Activated T-cell treated with anti-CD3 and anti-CD28 coated beads, Interleukin-2, amount 50 U/mL, for 4 hours (primary cell): ENCODE measurements around the gene PSMB10. TPM values are rescaled to one million over a fixed set of nuclear protein-coding genes. Genes with fewer than 3 reads are reported as not detected.

ENCODE experiments used
- ATAC-seq, 2 donors: fragments of 200-7000 bp; cut with Tn5 transposase; one replicate each; pipeline ENCODE4 v1.10.0; 2021
- DNase-seq: peaks from one replicate; pipeline ENCODE4 v3.0.0-alpha.2; 2020
- H3K27me3 Mint-ChIP-seq: one replicate; pipeline ENCODE4 v1.8.0; 2021; ENCODE audit warnings: low read depth, mixed read lengths
- H3K36me3 Mint-ChIP-seq: one replicate; pipeline ENCODE4 v1.8.0; 2022; ENCODE audit warnings: mixed read lengths; ENCODE audit not compliant: insufficient read depth
- H3K4me1 Mint-ChIP-seq: one replicate; pipeline ENCODE4 v1.8.0; 2021; ENCODE audit warnings: low read depth, mixed read lengths
- H3K4me3 Mint-ChIP-seq: one replicate; pipeline ENCODE4 v1.8.0; 2021; ENCODE audit warnings: mild to moderate bottlenecking, moderate library complexity, mixed read lengths
- H3K9me3 Mint-ChIP-seq: one replicate; pipeline ENCODE4 v1.8.0; 2021; ENCODE audit warnings: mixed read lengths
- total RNA-seq, 3 donors: library from RNA; stranded (reverse); gene quantifications; one replicate each; pipeline ENCODE4 v1.2.1, GENCODE V29; 2021

Gene PSMB10
- total RNA-seq, 3 donors from 2014 or later: 223 to 262 (median 249) TPM

GRCh38 chr16:67951485-67951884, 14.8 kb upstream of the PSMB10 start:
- no peaks in the 10 kb centered on the region for H3K9me3 Mint-ChIP-seq
- H3K27me3 Mint-ChIP-seq: no peaks in the 10 kb centered on the region
- ATAC-seq (no peak), DNase-seq (no peak)
- no peaks in the 10 kb centered on the region for H3K4me1 Mint-ChIP-seq
- H3K36me3 Mint-ChIP-seq: peaks cover 4% of the 10 kb centered on the region
- no peak overlapping the region for H3K4me3 Mint-ChIP-seq

DNA sequence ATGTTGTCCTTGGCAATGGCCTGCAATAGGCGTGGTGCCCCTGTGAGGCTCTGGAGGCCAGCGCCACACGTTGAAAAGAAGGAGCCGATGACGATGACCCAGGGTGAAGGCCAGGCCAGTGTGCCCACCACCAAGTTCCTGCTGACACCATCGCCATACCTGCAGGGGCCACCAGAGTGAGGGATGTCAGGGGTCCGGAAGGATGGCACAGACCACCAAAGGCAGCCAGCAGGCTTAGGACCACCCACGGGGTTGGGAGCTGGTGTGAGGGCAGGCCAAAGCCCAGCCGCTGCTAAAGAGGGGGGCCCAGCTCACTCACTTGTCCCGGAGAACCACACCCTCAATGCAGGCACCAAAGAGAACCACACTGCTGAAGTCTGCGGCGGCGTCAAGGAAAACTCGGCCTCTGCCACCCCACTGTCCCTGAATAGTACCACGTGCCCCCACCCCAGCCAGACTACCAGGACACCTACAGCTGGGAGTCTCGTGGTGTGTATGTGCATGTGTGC, 13.7 kb upstream of the PSMB10 start:
- Mint-ChIP-seq H3K4me1 (no peaks in the 10 kb centered on the region), H3K36me3 (peaks cover 4% of the 10 kb centered on the region), H3K9me3 (no peaks in the 10 kb centered on the region), H3K27me3 (no peaks in the 10 kb centered on the region), H3K4me3 (no peak overlapping the region)
- ATAC-seq (no peak), DNase-seq (no peak)

- no peaks in the 10 kb centered on the region for H3K9me3 Mint-ChIP-seq
- no peaks in the 10 kb centered on the region for H3K27me3 Mint-ChIP-seq
- peaks cover 4% of the 10 kb centered on the region for H3K36me3 Mint-ChIP-seq
- H3K4me1 Mint-ChIP-seq: no peaks in the 10 kb centered on the region
- DNase-seq (no peak), ATAC-seq (no peak)
- H3K4me3 Mint-ChIP-seq: no peak overlapping the region
These were observed 13.0 kb upstream of the PSMB10 start for GRCh38 chr16:67949645-67950044.

DNA sequence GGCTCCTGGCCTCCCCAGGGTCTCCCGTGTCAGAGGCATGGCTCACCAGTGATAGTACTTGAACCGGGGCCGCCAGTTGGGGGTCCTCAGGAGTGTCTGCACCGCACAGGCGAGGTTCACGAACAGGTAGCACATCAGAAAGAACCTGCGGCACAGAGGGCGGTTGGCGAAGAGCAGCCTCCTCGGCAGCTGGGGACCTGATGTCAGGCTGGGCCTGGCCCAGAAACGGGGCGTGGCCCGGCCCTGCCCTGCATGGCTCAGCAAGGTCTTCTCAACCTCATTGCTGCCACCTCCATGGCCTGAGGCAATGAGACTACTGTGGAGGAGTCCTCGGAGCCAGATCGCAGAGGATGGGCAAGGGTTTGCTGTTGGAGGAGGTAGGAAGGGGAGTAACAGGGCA, 11.4 kb upstream of the PSMB10 start:
- no peak for DNase-seq
- no peaks in the 10 kb centered on the region for H3K27me3 Mint-ChIP-seq

DNA sequence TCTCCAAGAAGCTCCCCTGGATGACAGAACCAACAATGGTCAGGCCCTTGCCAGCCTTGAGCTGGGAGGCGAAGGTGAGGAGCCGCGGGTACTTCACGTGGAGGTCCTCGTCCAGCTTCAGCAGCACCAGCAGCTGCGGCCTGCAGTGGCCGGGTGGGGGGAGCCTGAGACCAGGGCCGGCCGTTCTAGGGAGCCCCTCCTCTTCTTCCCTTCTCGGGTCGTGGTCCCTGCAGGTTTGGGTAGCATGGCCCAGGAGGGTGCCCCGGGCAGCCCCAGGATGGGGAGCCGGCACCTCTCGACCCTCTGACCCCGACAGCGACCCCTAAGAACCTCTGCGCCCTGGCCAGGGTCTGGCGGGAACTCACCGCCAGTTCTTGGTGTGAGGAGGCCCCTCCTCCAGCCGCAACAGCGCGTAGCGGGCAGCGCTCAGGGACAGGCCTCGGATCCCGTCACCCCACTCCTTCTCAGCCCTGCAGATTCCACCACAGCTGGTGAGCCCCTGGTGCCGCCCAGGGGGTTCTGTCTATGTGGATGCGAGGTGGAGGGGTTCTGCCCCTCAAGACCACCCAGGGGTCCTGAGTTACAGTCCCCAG, 10.4 kb upstream of the PSMB10 start:
- Mint-ChIP-seq H3K36me3 (peaks cover 6% of the 10 kb centered on the region), H3K9me3 (no peaks in the 10 kb centered on the region), H3K27me3 (no peaks in the 10 kb centered on the region), H3K4me1 (peaks cover 2% of the 10 kb centered on the region), H3K4me3 (no peak overlapping the region)
- no peak for ATAC-seq
- DNase-seq: no peak

More for the DNA sequence above, 11.4 kb upstream of the PSMB10 start:
- Mint-ChIP-seq H3K36me3 (peaks cover 4% of the 10 kb centered on the region), H3K4me3 (no peak overlapping the region), H3K9me3 (no peaks in the 10 kb centered on the region), H3K4me1 (no peaks in the 10 kb centered on the region)
- ATAC-seq: no peak

DNA sequence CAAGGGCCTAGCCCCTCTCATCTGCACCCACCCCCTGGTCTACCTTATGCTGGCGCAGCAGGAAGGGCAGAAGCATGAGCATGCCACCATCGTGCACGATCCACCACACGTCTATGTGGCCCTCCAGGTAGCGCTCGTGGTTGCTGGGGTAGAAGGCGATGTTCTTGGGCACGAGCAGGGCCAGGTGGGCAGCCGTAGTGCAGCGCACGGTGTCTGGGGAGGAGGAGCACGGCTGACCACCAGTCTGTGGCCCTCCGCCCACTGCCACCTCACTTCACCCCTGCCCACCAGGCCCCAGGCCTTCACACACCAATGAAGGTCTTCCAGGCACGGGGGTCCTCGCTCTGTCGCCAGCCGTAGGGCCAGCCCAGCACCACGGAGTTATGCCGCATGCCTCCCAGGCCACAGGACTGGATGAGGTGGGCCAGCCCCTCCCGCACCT, 9.5 kb upstream of the PSMB10 start:
- Mint-ChIP-seq H3K4me1 (peaks cover 8% of the 10 kb centered on the region), H3K4me3 (no peak overlapping the region), H3K36me3 (peaks cover 2% of the 10 kb centered on the region), H3K9me3 (no peaks in the 10 kb centered on the region), H3K27me3 (no peaks in the 10 kb centered on the region)
- ATAC-seq (no peak), DNase-seq (no peak)

DNA sequence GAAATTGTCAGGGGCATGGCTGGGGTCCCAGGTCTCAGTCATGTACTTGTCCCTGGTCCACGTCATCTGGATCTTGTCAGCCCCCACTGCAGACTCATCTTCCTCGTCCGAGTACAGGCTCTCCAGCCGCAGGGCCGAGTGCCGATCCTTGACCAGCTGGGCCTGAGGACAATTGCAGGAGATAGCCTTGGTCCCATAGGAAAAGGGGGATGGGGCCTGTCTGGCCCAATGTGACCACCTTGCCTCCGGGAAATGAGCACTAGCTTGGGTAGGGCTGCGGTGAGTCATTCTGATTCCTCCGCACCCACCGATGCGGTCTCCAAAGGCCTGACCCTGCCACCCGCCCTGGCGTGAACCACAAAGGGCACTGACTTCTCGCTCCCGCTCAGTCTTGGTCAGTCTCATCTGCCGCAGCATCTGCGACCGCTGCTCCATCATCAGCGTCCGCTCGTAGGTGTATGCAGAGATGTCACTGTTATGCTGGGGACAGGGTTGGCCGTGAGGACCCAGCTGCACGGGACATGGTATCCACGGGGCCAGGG, 8.8 kb upstream of the PSMB10 start:
- ATAC-seq: no peak
- H3K4me3 Mint-ChIP-seq: no peak overlapping the region
- peaks cover 12% of the 10 kb centered on the region for H3K4me1 Mint-ChIP-seq
- peaks cover 2% of the 10 kb centered on the region for H3K36me3 Mint-ChIP-seq
- H3K9me3 Mint-ChIP-seq: no peaks in the 10 kb centered on the region
- H3K27me3 Mint-ChIP-seq: no peaks in the 10 kb centered on the region
- DNase-seq: no peak

GRCh38 chr16:67944690-67945391, 8.2 kb upstream of the PSMB10 start:
- H3K27me3 Mint-ChIP-seq: no peaks in the 10 kb centered on the region
- peaks cover 2% of the 10 kb centered on the region for H3K36me3 Mint-ChIP-seq
- ATAC-seq (no peak), DNase-seq (no peak)
- H3K4me3 Mint-ChIP-seq: no peak overlapping the region
- peaks cover 18% of the 10 kb centered on the region for H3K4me1 Mint-ChIP-seq
- no peaks in the 10 kb centered on the region for H3K9me3 Mint-ChIP-seq

GRCh38 chr16:67943619-67944504, 7.2 kb upstream of the PSMB10 start, which contains the start of gene LCAT:
Gene LCAT, minus strand, starts transcription at chr16:67944120. Its CDS starts 19 bp downstream, at chr16:67944101.
- Mint-ChIP-seq H3K9me3 (no peaks in the 10 kb centered on the region), H3K36me3 (peaks cover 2% of the 10 kb centered on the region), H3K27me3 (no peaks in the 10 kb centered on the region), H3K4me3 (no peak within 1 kb of the TSS), H3K4me1 (peaks cover 23% of the 10 kb centered on the region)
- ATAC-seq: no peak
- no peak for DNase-seq

GRCh38 chr16:67943256-67943618, 6.6 kb upstream of the PSMB10 start:
- no peak for ATAC-seq
- H3K9me3 Mint-ChIP-seq: no peaks in the 10 kb centered on the region
- no peak overlapping the region for H3K4me3 Mint-ChIP-seq
- no peaks in the 10 kb centered on the region for H3K27me3 Mint-ChIP-seq
- peaks cover 2% of the 10 kb centered on the region for H3K36me3 Mint-ChIP-seq
- DNase-seq: no peak
- peaks cover 23% of the 10 kb centered on the region for H3K4me1 Mint-ChIP-seq

DNA sequence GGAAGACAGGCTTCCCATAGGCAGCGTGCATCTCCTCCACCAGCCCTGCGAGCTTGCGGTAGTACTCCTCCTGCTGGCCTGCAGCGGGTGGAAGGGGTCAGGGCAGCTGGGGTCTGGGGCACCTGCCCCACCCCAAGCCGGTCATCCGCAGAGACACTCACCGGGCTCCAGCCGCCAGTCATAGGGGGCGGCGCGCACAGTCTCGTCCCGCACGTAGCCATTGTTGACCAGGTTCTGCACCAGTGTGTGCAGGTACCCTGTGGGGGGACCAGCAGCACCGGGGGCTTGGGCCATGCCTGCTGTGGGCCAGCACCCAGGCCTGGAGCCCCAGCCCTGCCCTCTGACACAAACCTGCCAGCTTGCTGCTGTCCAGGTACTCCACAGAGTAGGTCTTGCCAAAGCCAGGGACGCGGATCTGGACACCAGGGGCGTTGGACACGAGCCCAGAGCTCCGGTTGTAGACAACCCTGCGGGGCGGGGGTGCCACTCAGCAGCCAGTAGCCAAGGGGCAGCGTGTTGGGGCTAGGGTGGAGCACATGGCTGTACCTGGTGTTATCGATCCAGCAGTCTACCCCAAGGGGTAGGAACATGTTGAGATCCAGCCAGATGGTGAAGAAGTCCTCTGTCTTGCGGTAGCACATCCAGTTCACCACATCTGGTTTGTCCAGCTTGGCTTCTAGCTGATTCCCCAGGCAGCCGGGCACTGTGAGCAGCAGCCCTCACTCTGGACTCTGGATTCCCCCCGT, 6.0 kb upstream of the PSMB10 start:
- Mint-ChIP-seq H3K27me3 (no peaks in the 10 kb centered on the region), H3K36me3 (peaks cover 2% of the 10 kb centered on the region), H3K4me1 (peaks cover 23% of the 10 kb centered on the region), H3K4me3 (no peak overlapping the region), H3K9me3 (no peaks in the 10 kb centered on the region)
- ATAC-seq (no peak), DNase-seq (no peak)

- Mint-ChIP-seq H3K4me3 (no peak overlapping the region), H3K36me3 (peaks cover 2% of the 10 kb centered on the region), H3K9me3 (no peaks in the 10 kb centered on the region), H3K27me3 (no peaks in the 10 kb centered on the region), H3K4me1 (peaks cover 26% of the 10 kb centered on the region)
- no peak for DNase-seq
- ATAC-seq: peak; percentile 45 to 53
These were observed 5.5 kb upstream of the PSMB10 start for GRCh38 chr16:67942200-67942509.

GRCh38 chr16:67941469-67942199, 5.0 kb upstream of the PSMB10 start:
- Mint-ChIP-seq H3K9me3 (no peaks in the 10 kb centered on the region), H3K36me3 (peaks cover 2% of the 10 kb centered on the region), H3K27me3 (no peaks in the 10 kb centered on the region), H3K4me1 (peaks cover 30% of the 10 kb centered on the region), H3K4me3 (no peak overlapping the region)
- ATAC-seq: no peak
- no peak for DNase-seq
